Muscle layer of colon (tissue), 2 donors: ENCODE measurements around the gene FNBP1L.

Source experiments
- H3K27ac ChIP-seq: one replicate; pipeline ENCODE4 v1.7.0; 2013; ENCODE audit warnings: low read depth, mild to moderate bottlenecking, low read length, moderate library complexity
- H3K27me3 ChIP-seq, 2 donors: one replicate each; pipeline ENCODE4 v1.7.0; 2013; ENCODE audit warnings: low read length in 2 of 2, mild to moderate bottlenecking in 2 of 2; ENCODE audit not compliant: insufficient read depth in 2 of 2, control insufficient read depth in 1 of 2
- H3K36me3 ChIP-seq: one replicate; pipeline ENCODE4 v1.7.0; 2013; ENCODE audit warnings: mild to moderate bottlenecking, low read length; ENCODE audit not compliant: insufficient read depth
- H3K4me1 ChIP-seq: one replicate; pipeline ENCODE4 v1.7.0; 2013; ENCODE audit warnings: mild to moderate bottlenecking, low read length; ENCODE audit not compliant: insufficient read depth
- H3K4me3 ChIP-seq, 2 donors: one replicate each; pipeline ENCODE4 v1.7.0; 2013; ENCODE audit warnings: low read length in 2 of 2, low read depth in 1 of 2, mild to moderate bottlenecking in 1 of 2, moderate library complexity in 1 of 2
- H3K9ac ChIP-seq: one replicate; pipeline ENCODE4 v1.7.0; 2013; ENCODE audit warnings: low read length
- H3K9me3 ChIP-seq: one replicate; pipeline ENCODE4 v1.7.0; 2013; ENCODE audit warnings: mild to moderate bottlenecking, low read length
- donor health status: abdominal sarcoma.
- donor health status: Adenocarcinoma of cecum.

Gene FNBP1L

DNA sequence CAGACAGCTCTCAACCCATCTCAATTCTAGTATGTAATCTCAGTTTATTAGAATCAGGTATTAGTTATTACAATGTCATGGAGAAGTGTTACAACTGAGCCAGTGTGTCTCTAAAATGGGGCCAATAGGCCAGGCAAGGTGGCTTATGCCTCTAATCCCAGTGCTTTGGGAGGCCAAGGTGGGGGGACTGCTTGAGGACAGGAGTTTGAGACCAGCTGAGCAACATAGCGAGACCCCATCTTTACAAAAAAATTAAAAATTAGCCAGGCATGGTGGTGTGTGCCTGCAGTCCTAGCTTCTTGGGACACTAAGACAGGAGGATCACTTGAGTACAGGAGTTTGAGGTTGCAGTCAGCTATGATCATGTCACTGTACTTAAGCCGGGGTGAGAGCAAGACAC, 128.8 kb downstream of the FNBP1L start:
- no peaks in the 10 kb centered on the region for H3K4me1 ChIP-seq
- no peak overlapping the region for H3K27ac ChIP-seq
- no peak overlapping the region for H3K9ac ChIP-seq

DNA sequence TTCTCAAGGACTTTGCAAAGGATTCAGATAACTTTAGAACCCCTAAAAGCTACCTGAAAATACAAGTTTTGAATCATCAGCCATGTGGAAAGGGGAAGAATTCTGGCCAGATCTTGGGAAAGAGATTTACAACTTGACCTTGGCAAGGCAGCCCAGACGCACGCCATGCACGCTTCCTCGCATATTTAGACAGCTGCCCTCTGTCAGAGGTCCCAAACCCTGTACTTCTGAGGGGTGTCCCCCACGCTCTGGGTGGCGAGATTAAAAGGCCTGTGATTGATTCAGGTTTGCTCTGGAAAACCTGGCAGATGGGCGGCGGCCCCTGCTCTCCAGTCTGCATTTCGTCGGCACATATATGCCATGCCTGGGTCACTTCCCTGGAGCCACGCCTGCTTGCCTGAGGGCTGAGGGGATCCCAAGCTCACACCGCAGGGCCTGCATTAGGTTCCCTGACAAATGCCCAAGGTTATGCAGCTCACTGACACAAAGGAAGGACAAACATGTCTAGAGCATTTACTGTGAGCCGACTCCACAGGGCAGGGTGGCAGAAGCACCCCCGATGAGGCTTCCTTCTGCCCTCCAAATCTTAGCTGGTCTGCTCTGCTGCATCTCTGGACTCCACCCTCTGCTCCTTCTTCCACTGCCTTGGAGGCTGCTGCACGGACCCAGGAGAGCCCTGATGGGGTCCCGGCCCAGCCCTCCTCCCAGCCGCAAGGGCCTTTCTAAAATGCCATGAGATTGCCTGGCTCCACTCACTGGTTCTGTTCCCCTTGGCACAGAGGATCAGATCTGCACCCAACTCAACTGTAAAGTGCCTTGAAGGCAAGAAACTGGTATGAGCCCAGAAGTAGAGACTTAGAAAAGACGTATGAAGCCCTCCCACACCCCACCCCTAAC, 129.9 kb downstream of the FNBP1L start:
- no peak overlapping the region for H3K27ac ChIP-seq
- H3K4me3 ChIP-seq, result no peak overlapping the region
- no peaks in the 10 kb centered on the region for H3K27me3 ChIP-seq
- H3K36me3 ChIP-seq, result peaks cover 17% of the 10 kb centered on the region
- no peaks in the 10 kb centered on the region for H3K4me1 ChIP-seq
- no peak overlapping the region for H3K9ac ChIP-seq
- H3K9me3 ChIP-seq, result no peaks in the 10 kb centered on the region

More for the DNA sequence above, 128.8 kb downstream of the FNBP1L start:
- Histone ChIP-seq H3K27me3 (no peaks in the 10 kb centered on the region), H3K9me3 (no peaks in the 10 kb centered on the region), H3K4me3 (no peak overlapping the region), H3K36me3 (peaks cover 24% of the 10 kb centered on the region)

DNA sequence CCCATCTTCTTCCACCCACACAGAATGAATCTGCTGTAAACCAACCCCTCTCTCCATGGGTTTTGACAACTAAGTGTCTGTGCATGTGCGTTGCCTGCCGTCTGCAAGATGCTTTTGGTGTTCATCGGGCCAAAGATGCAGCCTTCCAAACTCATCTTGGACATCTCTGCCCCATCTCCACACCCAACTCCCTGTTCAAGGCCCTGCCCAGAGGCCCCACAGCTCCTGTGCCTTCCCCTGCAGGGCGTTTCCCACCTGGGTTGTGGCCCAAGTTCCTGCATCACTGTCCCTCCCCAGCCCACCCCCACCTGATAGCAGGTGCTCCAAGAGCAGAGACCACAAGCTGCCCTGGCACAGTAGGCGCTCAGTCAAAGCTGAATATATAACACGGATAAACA, 130.5 kb downstream of the FNBP1L start:
- H3K4me1 ChIP-seq, result no peaks in the 10 kb centered on the region
- no peak overlapping the region for H3K27ac ChIP-seq
- no peaks in the 10 kb centered on the region for H3K9me3 ChIP-seq
- H3K4me3 ChIP-seq, result no peak overlapping the region
- no peak overlapping the region for H3K9ac ChIP-seq
- H3K27me3 ChIP-seq, result no peaks in the 10 kb centered on the region
- H3K36me3 ChIP-seq, result peaks cover 22% of the 10 kb centered on the region

DNA sequence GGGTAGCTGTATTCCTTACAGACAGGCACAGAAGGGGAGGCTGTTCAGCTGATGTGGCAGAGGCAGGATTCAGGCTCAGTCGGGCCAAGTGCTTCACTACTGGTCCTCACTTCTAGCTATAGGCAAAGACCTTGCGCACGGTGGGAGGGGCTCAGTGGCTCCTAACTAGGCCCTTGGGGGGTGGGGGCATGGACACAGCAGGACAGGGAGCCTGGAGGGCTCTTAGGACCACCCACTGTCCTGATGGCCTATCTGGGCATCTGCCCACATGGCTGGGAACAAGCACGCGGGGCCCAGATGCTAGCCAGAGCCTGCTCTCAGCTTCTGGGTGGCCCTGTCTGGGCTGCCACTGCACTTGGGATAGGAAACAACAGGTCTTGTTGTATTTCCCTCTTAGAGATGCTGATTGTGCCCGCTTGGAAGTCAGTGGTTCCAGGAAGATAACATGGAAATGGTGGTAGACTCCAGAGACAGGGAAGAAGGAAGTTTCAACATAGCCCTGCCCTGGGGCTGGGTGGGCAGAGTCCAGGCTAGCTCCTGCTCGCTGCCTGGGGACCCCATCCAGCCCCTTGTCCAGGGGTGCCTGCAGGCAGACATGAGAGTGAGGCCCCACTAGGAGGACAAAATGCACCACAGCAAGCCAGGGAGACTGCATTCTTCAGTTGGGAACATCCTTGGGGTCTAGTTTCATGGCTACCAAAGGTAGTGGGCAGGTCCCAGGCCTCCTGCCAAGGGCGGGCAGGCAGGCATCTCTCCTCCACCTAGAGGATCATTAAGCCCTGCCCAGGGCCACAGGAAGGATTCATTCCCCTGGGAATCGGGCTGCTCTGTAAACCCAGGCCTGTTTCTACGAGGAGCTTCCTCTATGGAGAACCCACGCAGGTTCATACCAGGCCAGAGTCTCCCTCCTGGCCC, 131.2 kb downstream of the FNBP1L start:
- no peak overlapping the region for H3K9ac ChIP-seq
- H3K9me3 ChIP-seq, result no peaks in the 10 kb centered on the region
- H3K36me3 ChIP-seq, result peaks cover 23% of the 10 kb centered on the region
- no peak overlapping the region for H3K4me3 ChIP-seq
- no peaks in the 10 kb centered on the region for H3K27me3 ChIP-seq
- no peaks in the 10 kb centered on the region for H3K4me1 ChIP-seq
- no peak overlapping the region for H3K27ac ChIP-seq

DNA sequence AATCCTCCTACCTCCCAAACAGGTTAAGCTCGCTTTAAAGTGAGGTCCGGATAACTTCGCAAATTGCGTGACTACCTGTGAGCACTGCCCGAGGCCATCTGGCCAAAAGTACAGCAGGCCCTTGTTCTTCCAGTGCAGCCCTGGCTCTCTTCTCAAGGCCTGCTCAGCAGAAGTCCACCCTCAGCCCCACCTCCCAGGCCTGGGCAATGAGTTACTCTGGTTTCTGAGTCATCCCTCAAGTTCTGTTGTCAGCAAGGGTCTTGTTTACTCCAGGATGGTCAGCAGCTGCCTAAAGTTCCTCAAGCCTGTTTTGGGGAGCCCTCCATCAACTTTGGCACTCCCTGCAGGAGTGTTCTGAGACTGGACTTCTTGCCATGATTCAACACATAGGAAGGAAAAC, 132.0 kb downstream of the FNBP1L start:
- H3K4me1 ChIP-seq, result peaks cover 6% of the 10 kb centered on the region
- no peak overlapping the region for H3K9ac ChIP-seq

DNA sequence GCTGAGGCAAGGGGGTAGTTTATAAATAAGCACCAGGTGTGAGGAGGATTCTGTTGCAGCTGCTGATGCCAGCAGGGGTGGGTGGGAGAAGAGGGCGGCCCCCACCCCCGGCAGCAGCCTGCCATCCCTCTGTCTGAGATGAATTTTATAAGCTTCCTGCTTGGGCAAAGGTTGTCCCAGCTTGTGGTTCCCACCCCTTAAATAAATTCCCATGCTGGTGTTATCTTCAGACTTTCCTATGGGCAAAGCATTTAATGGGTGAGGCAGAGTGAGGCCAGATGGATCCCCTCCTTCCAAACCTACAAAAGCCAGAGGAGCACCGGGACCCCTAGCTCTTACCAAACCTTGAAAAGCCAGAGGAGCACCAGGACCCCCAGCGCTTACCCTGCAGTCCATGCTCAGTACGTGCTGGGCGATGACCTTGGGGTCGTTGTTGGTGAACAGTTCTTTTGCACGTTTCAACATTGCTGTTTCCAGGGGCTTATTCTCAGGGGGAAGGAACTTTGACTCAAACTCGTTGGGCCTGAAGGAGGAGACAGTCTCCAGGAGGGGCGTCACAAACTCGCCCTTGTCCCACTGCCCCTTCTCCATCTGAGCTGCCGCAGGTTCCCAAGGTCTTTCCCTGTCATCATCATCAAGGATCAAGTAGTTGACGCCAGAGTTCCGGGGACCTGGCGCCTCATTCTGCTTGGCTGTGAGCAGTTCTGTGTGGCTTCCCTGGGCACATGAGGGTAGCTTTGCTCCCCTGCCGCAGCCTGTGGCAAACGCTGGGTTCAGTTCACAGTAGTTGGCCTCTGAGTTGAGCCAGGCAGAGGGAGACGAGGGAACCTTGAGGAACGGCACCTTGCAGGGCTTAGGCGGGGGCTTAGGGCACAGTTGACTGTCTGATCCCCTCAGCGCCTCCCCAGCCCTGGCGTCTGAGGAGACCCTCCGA, 134.3 kb downstream of the FNBP1L start:
- Histone ChIP-seq H3K9ac (no peak overlapping the region), H3K36me3 (peaks cover 9% of the 10 kb centered on the region), H3K4me1 (peaks cover 13% of the 10 kb centered on the region), H3K27ac (no peak overlapping the region), H3K9me3 (no peaks in the 10 kb centered on the region), H3K27me3 (no peaks in the 10 kb centered on the region), H3K4me3 (no peak overlapping the region)

More for the DNA sequence above, 132.0 kb downstream of the FNBP1L start:
- Histone ChIP-seq H3K27ac (no peak overlapping the region), H3K27me3 (no peaks in the 10 kb centered on the region), H3K9me3 (no peaks in the 10 kb centered on the region), H3K36me3 (peaks cover 19% of the 10 kb centered on the region), H3K4me3 (no peak overlapping the region)

DNA sequence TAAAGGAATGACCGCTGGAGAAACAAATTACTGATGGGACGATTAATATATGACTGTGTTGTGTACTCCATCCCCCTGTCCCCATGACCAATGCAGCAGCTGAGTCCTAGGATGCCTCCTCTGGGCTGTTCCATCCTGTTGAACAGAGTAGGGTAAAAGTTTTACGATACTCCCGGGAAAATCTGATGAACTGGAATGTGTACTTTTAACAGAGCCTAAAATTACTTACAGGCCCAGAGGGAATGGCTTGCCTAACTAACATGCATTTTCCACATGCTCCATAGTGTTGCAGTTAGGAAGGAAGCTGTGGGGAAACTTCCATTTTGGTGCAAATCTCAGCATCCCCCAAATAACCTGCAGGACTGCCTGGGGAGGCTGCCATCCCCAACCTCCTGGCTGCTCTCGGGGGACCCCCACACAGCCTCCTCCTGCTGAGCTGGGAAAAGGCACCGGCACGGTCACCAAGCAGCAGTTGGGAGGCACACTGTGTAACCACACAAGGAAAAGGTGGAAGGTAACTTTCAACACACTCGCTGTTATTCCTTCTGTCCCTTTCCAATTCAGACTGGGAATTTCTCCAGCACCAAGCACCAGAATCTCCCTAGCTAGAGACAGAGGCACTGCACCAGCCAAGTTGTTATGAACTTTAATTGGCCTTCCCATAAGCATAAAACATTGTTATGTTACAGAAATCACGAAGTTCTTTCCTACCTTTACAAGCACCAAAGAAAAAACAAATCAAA, 136.5 kb downstream of the FNBP1L start:
- H3K4me3 ChIP-seq, result no peak overlapping the region
- H3K9me3 ChIP-seq, result no peaks in the 10 kb centered on the region
- no peaks in the 10 kb centered on the region for H3K27me3 ChIP-seq
- H3K4me1 ChIP-seq, result peaks cover 13% of the 10 kb centered on the region
- H3K36me3 ChIP-seq, result peaks cover 28% of the 10 kb centered on the region
- no peak overlapping the region for H3K9ac ChIP-seq
- no peak overlapping the region for H3K27ac ChIP-seq

DNA sequence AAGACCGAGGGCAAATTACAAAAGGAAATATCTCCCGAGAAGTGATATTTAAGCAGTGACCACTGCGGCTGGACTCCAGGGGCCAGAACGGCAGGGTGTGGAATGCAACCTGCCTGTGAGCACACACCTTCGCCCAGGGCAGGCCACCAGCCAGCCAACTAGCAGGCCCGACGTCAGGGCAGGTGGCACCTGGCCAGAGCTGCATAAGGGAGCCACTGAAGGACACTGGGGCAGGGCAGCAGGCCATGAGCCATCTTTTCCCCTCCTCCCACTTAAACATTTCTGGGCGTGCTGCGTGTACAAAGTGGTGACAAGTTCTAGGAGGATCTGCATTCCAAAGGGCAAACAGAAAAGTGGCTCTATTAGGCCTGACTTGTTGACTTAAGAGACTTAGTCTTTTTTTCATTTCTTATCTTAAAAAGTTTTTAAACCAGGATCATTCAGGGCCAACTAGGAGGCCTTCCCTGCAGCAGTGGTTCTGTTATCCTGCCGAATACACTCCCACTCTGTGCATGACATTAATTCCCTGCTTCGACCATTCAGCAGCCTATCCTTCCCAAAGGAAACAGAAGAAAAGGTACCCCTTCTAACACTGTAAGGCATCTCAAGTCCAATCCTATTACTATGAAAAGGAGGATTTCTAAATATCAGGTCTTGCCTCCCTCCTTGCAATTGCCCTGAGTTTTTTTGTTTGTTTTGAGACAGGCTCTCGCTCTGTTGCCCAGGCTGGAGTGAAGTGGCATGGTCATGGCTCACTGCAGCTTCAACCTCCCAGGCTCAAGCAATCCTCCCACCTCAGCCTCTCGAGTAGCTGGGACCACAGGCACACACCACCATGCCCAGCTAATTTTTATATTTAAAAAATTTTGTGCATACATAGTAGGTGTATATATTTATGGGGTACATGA, 137.4 kb downstream of the FNBP1L start:
- Histone ChIP-seq H3K27ac (no peak overlapping the region), H3K36me3 (peaks cover 29% of the 10 kb centered on the region), H3K27me3 (no peaks in the 10 kb centered on the region), H3K4me1 (peaks cover 13% of the 10 kb centered on the region), H3K9me3 (no peaks in the 10 kb centered on the region), H3K4me3 (no peak overlapping the region), H3K9ac (no peak overlapping the region)

DNA sequence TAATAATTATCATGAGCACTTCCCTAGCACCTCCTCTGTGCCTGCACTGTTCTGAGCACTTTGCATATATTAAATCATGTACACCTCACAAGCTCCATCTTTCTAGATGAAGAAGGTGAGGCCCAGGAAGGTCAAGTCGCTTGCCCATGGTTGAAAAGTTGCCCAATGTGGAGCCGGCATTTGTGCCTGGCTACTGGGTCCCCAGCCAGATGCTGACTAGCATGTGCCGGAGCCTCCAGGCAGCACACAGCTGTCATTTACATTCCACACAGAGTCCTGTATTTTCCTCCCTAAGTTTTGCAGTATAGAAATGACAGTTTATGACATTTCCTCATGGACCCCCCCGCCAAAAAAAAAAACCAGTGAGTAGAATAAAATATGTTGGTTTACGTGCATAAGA, 139.4 kb downstream of the FNBP1L start:
- Histone ChIP-seq H3K4me1 (peaks cover 13% of the 10 kb centered on the region), H3K9me3 (no peaks in the 10 kb centered on the region), H3K36me3 (peaks cover 29% of the 10 kb centered on the region), H3K9ac (no peak overlapping the region), H3K27ac (no peak overlapping the region), H3K27me3 (no peaks in the 10 kb centered on the region), H3K4me3 (no peak overlapping the region)

DNA sequence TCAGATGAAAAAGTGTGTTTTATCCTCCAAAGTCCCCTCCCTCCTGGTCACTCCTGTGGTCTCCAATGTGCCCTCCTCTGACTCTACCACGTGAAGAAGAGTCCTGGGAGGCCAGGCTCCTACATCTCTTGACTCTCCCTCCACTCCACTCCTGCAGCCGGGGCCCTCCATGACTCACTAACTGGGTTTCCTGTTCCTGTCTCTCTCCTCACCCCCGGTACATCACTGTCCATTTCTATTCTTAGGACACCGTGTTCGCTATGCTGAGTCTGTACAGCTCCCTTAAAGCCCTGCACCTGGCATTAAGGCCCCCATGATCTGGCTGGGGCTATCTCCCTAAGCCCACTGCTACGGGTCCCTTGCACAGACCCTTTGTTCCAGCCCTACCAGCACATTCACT, 140.3 kb downstream of the FNBP1L start:
- Histone ChIP-seq H3K4me1 (peaks cover 21% of the 10 kb centered on the region), H3K9me3 (no peaks in the 10 kb centered on the region), H3K27ac (no peak overlapping the region), H3K36me3 (peaks cover 23% of the 10 kb centered on the region), H3K9ac (no peak overlapping the region), H3K4me3 (no peak overlapping the region), H3K27me3 (no peaks in the 10 kb centered on the region)
